SU-DHL-6 (cell line): ENCODE results near the gene SPATA32.
A peak's percentile ranks its signal among the peaks of the same experiment; 100 is the strongest.

Experiments used
- H2AFZ ChIP-seq: fragments of 200-600 bp; sonication (generic); 2 replicates; pipeline ENCODE4 v1.6.1; 2014; ENCODE audit warnings: low read depth, mild to moderate bottlenecking, moderate library complexity, mixed read lengths, antibody characterized with exemption, low read length; ENCODE audit not compliant: severe bottlenecking
- H3F3A ChIP-seq: fragments of 200-600 bp; shearing (Covaris generic); 2 replicates; pipeline ENCODE4 v1.6.0; 2016; ENCODE audit warnings: antibody characterized with exemption, mild to moderate bottlenecking; ENCODE audit not compliant: insufficient read depth
- H3K27ac ChIP-seq: fragments of 200-600 bp; sonication (generic); 2 replicates; pipeline ENCODE4 v1.5.1; 2016; ENCODE audit warnings: low read depth, mild to moderate bottlenecking, low read length, moderate library complexity, mixed read lengths
- H3K27me3 ChIP-seq: fragments of 200-600 bp; sonication (generic), shearing (Covaris generic); 2 replicates; pipeline ENCODE4 v1.6.0; 2014; ENCODE audit warnings: mild to moderate bottlenecking, low read length
- H3K36me3 ChIP-seq: fragments of 200-600 bp; sonication (generic); 2 replicates; pipeline ENCODE4 v1.6.1; 2014; ENCODE audit warnings: mild to moderate bottlenecking, low read length, mixed read lengths
- H3K4me2 ChIP-seq: fragments of 300-600, 200-600 bp; shearing (Covaris generic), sonication (generic); 2 replicates; pipeline ENCODE4 v1.6.0; 2014; ENCODE audit warnings: low read length, low read depth, mild to moderate bottlenecking; ENCODE audit not compliant: poor library complexity, severe bottlenecking
- H3K4me3 ChIP-seq: fragments of 200-600 bp; sonication (generic); 2 replicates; pipeline ENCODE4 v1.5.1; 2014; ENCODE audit warnings: antibody characterized with exemption, low read length, mild to moderate bottlenecking, mixed read lengths; ENCODE audit not compliant: insufficient read depth, poor library complexity, severe bottlenecking
- H3K79me2 ChIP-seq: fragments of 200-600 bp; sonication (generic); 2 replicates; pipeline ENCODE4 v1.6.1; 2014; ENCODE audit warnings: mild to moderate bottlenecking, low read length, moderate library complexity; ENCODE audit not compliant: insufficient read depth
- H3K9ac ChIP-seq: fragments of 200-600 bp; sonication (generic); 2 replicates; pipeline ENCODE4 v1.7.0; 2014; ENCODE audit warnings: mild to moderate bottlenecking, low read length
- H3K9me2 ChIP-seq: fragments of 200-600 bp; sonication (generic); replicated peaks from 2 replicates; pipeline ENCODE4 v1.6.1; 2014; ENCODE audit warnings: low read length; ENCODE audit not compliant: insufficient read depth
- H3K9me3 ChIP-seq: fragments of 200-600 bp; sonication (generic); 2 replicates; pipeline ENCODE4 v1.6.1; 2014; ENCODE audit warnings: low read length, mixed read lengths; ENCODE audit not compliant: insufficient read depth
- H4K20me1 ChIP-seq: fragments of 200-600 bp; sonication (generic); 2 replicates; pipeline ENCODE4 v1.6.1; 2014; ENCODE audit warnings: low read depth, mild to moderate bottlenecking, antibody characterized with exemption, low read length, moderate library complexity, mixed read lengths
- EZH2phosphoT487 ChIP-seq: fragments of 200-600 bp; sonication (generic), shearing (Covaris generic); conservative IDR thresholded peaks from 2 replicates; pipeline ENCODE4 v1.6.1; 2018; ENCODE audit warnings: mild to moderate bottlenecking, antibody characterized with exemption, low read length, moderate library complexity, mixed read lengths
- TF ChIP-seq, protein P1 (sequence below): fragments of 200-600 bp; sonication (generic); IDR thresholded peaks from one replicate; pipeline ENCODE4 v1.5.1; 2017; ENCODE audit warnings: antibody characterized with exemption, mild to moderate bottlenecking, low read length, moderate library complexity; ENCODE audit not compliant: insufficient read depth, poor library complexity, severe bottlenecking

Gene SPATA32

DNA sequence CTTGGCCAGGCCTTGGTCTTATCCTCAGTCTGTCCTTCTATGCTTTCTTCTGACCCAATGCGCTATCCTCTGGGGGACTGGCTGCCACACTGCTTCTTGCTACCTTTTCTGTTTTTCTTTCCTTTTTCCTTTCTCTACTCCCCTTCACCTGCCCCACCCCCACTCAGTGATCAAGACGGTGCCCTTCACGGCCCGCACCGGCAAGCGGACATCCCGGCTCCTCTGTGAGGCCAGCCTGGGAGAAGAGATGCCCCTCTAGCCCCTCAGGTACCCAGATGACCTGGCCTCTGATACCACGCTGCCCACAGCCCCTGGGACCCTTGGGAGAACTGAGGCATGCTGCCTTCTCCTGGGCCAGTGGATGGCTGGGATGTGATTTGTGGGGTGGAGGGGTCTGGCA, 15.6 kb downstream of the SPATA32 start:
- no peaks in the 10 kb centered on the region for H3K9me3 ChIP-seq
- H3K27ac ChIP-seq = no peak overlapping the region; the same call in 1 of the 2 replicates
- peak overlapping the region; percentile 83; the same call in 1 of the 2 replicates for H3K9ac ChIP-seq
- peaks cover 4% of the 10 kb centered on the region; the same call in 1 of the 2 replicates for H3F3A ChIP-seq
- TF ChIP-seq, protein P1, sequence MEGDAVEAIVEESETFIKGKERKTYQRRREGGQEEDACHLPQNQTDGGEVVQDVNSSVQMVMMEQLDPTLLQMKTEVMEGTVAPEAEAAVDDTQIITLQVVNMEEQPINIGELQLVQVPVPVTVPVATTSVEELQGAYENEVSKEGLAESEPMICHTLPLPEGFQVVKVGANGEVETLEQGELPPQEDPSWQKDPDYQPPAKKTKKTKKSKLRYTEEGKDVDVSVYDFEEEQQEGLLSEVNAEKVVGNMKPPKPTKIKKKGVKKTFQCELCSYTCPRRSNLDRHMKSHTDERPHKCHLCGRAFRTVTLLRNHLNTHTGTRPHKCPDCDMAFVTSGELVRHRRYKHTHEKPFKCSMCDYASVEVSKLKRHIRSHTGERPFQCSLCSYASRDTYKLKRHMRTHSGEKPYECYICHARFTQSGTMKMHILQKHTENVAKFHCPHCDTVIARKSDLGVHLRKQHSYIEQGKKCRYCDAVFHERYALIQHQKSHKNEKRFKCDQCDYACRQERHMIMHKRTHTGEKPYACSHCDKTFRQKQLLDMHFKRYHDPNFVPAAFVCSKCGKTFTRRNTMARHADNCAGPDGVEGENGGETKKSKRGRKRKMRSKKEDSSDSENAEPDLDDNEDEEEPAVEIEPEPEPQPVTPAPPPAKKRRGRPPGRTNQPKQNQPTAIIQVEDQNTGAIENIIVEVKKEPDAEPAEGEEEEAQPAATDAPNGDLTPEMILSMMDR = no peak
- TF ChIP-seq EZH2phosphoT487 = no peak
- H2AFZ ChIP-seq = no peak overlapping the region
- peak overlapping the region; percentile 84 for H3K4me2 ChIP-seq
- peaks cover 7% of the 10 kb centered on the region; the same call in 1 of the 2 replicates for H3K79me2 ChIP-seq
- H3K27me3 ChIP-seq = no peaks in the 10 kb centered on the region
- no peaks in the 10 kb centered on the region for H4K20me1 ChIP-seq
- H3K9me2 ChIP-seq = no peaks in the 10 kb centered on the region
- no peaks in the 10 kb centered on the region for H3K36me3 ChIP-seq
- H3K4me3 ChIP-seq = no peak overlapping the region

DNA sequence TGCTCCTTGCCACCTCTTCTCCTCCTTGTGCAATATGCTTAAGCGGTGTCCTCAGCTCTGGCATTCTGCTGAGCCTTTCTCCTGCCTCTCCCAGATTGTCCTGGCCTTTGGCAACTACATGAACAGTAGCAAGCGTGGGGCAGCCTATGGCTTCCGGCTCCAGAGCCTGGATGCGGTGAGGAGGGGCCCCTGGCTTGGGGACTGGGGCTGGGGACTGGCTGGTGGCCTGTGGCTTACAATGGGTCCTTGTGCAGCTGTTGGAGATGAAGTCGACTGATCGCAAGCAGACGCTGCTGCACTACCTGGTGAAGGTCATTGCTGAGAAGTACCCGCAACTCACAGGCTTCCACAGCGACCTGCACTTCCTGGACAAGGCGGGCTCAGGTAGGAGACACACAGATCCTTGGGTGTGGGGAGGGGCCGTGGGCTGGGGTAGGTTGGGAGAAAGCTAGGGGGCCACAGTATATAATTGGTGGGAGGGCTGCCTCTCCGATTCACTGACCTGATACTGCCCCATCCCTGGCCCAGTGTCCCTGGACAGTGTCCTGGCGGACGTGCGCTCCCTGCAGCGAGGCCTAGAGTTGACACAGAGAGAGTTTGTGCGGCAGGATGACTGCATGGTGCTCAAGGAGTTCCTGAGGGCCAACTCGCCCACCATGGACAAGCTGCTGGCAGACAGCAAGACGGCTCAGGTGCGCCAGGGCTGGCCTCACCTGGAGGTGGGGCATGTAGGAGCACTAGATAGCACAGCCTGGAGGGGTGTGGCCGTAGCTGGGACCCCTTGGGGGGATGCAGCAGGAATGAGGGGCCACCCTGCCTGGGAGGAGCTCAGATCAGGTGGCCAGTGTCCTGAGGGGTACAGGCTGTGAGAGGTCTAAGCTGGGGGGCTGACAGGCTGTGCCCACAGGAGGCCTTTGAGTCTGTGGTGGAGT, 16.9 kb downstream of the SPATA32 start:
- no peak overlapping the region for H3K9ac ChIP-seq
- no peak overlapping the region for H3K4me2 ChIP-seq
- H3K27ac ChIP-seq = no peak overlapping the region
- peaks cover 7% of the 10 kb centered on the region; the same call in 1 of the 2 replicates for H3K79me2 ChIP-seq
- H3K9me3 ChIP-seq = no peaks in the 10 kb centered on the region
- no peaks in the 10 kb centered on the region for H3K27me3 ChIP-seq
- H3K9me2 ChIP-seq = no peaks in the 10 kb centered on the region
- TF ChIP-seq, protein P1 = no peak
- TF ChIP-seq EZH2phosphoT487 = no peak
- H3F3A ChIP-seq = peaks cover 4% of the 10 kb centered on the region; the same call in 1 of the 2 replicates
- no peaks in the 10 kb centered on the region for H3K36me3 ChIP-seq
- no peak overlapping the region for H2AFZ ChIP-seq
- H4K20me1 ChIP-seq = no peaks in the 10 kb centered on the region
- H3K4me3 ChIP-seq = no peak overlapping the region

DNA sequence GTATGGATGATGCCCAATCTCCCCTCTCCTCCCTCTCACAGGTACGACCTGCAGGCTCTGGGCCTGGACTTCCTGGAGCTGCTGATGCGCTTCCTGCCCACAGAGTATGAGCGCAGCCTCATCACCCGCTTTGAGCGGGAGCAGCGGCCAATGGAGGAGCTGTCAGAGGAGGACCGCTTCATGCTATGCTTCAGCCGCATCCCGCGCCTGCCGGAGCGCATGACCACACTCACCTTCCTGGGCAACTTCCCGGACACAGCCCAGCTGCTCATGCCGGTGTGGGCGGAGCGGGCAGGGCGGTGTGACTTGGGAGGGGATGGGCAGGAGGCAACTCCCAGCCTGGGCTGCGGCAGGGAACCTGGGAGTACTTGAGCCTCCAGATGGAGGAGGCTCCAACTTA, 18.1 kb downstream of the SPATA32 start:
- H3K4me3 ChIP-seq = no peak overlapping the region
- peaks cover 4% of the 10 kb centered on the region; the same call in 1 of the 2 replicates for H3F3A ChIP-seq
- H3K79me2 ChIP-seq = peaks cover 3% of the 10 kb centered on the region; the same call in 1 of the 2 replicates
- H3K9me2 ChIP-seq = no peaks in the 10 kb centered on the region
- no peaks in the 10 kb centered on the region for H3K9me3 ChIP-seq
- no peaks in the 10 kb centered on the region for H4K20me1 ChIP-seq
- TF ChIP-seq, protein P1 = no peak
- TF ChIP-seq EZH2phosphoT487 = no peak
- H3K9ac ChIP-seq = no peak overlapping the region
- no peak overlapping the region for H2AFZ ChIP-seq
- H3K36me3 ChIP-seq = no peaks in the 10 kb centered on the region
- no peaks in the 10 kb centered on the region for H3K27me3 ChIP-seq
- H3K27ac ChIP-seq = no peak overlapping the region
- no peak overlapping the region for H3K4me2 ChIP-seq
